Hematopoietic multipotent progenitor cell (in vitro differentiated cells): ENCODE results near the gene ABHD6. TPM values are rescaled to one million over a fixed set of nuclear protein-coding genes. Genes with fewer than 3 reads are reported as not detected.
"Not testable (repeated sequence)": the region's sequence is repeated elsewhere in the genome, so short reads cannot be mapped to it uniquely, and the experiment has no call there.

Experiments used
- DNase-seq, 3 donors: peaks; one replicate each; pipeline ENCODE4 v3.0.0-alpha.2; 2011 to 2015; ENCODE audit warnings: low read depth in 2 of 3, low spot score in 2 of 3
- total RNA-seq: library from RNA; depleted of rRNA; stranded (reverse); fragments of >200 nt; gene quantifications from one replicate; pipeline ENCODE4 v1.2.3, GENCODE V29; 2012

Gene ABHD6
- total RNA-seq, 1 donor: 5.1 TPM

GRCh38 chr3:58271901-58272501 is 34.4 kb downstream of the ABHD6 start:
- peak in 2 of 3 donors; percentile 20 to 56 for DNase-seq

- no peak for DNase-seq
Observed at GRCh38 chr3:58272891-58273290, 35.3 kb downstream of the ABHD6 start.

- not testable (repeated sequence) for DNase-seq
Observed at GRCh38 chr3:58273362-58273761, 35.8 kb downstream of the ABHD6 start.

- no peak for DNase-seq
Observed at GRCh38 chr3:58274027-58274614, 36.5 kb downstream of the ABHD6 start.

GRCh38 chr3:58281069-58281468 is 43.5 kb downstream of the ABHD6 start:
- DNase-seq: no peak

- no peak for DNase-seq
Observed at GRCh38 chr3:58285334-58285733, 47.7 kb downstream of the ABHD6 start.

GRCh38 chr3:58287354-58287753 is 49.8 kb downstream of the ABHD6 start:
- DNase-seq: no peak

GRCh38 chr3:58288011-58288728 is 50.6 kb downstream of the ABHD6 start:
- peak in 1 of 3 donors; percentile 31 for DNase-seq

- not testable (repeated sequence) for DNase-seq
Observed at GRCh38 chr3:58288964-58289613, 51.5 kb downstream of the ABHD6 start.

- DNase-seq: not testable (repeated sequence)
Observed at GRCh38 chr3:58290446-58290845, 52.9 kb downstream of the ABHD6 start.

- DNase-seq: no peak
Observed at GRCh38 chr3:58291671-58292338, 54.2 kb downstream of the ABHD6 start.

GRCh38 chr3:58292866-58293265 is 55.3 kb downstream of the ABHD6 start:
- DNase-seq: no peak

GRCh38 chr3:58293516-58293915 is 55.9 kb downstream of the ABHD6 start:
- no peak for DNase-seq

- DNase-seq: no peak
Observed at GRCh38 chr3:58296269-58296668, 58.7 kb downstream of the ABHD6 start.

GRCh38 chr3:58296843-58297242 is 59.3 kb downstream of the ABHD6 start:
- no peak for DNase-seq

- DNase-seq: no peak
Observed at GRCh38 chr3:58298190-58298589, 60.6 kb downstream of the ABHD6 start.

- no peak for DNase-seq
Observed at GRCh38 chr3:58299075-58299474, 61.5 kb downstream of the ABHD6 start.

GRCh38 chr3:58299839-58300516 is 62.4 kb downstream of the ABHD6 start:
- peak in 1 of 3 donors; percentile 56 for DNase-seq

GRCh38 chr3:58305882-58306711 is 68.5 kb downstream of the ABHD6 start, which contains the start of the genes HTD2 and RPP14:
HTD2 (plus strand) TSS chr3:58306520; CDS start chr3:58317614, 11,094 bp downstream.
RPP14 (plus strand) TSS chr3:58306245; CDS start chr3:58310330, 4,085 bp downstream.
- DNase-seq: peak; percentile 99 to 100 (median 99)
